Aorta (tissue), 5 donors: ENCODE data around the gene IL15RA. TPM values are rescaled to one million over a fixed set of nuclear protein-coding genes. Genes with fewer than 3 reads are reported as not detected.

Source experiments
- ATAC-seq: fragments of 200-7000 bp; cut with Tn5 transposase; one replicate; pipeline ENCODE4 v1.9.1; 2022; ENCODE audit warnings: moderate library complexity; ENCODE audit not compliant: low FRiP score
- DNase-seq, 2 donors: peaks; one replicate each; pipeline ENCODE4 v3.0.0-alpha.2; 2020
- H3K27ac ChIP-seq, 2 donors: one replicate each; pipeline ENCODE4 v1.5.1; 2013; ENCODE audit warnings: low read length in 2 of 2, mild to moderate bottlenecking in 2 of 2, moderate library complexity in 2 of 2, control low read depth in 1 of 2, inconsistent platforms in 1 of 2, low read depth in 1 of 2
- H3K27me3 ChIP-seq, 2 donors: one replicate each; pipeline ENCODE4 v1.6.1; 2013; ENCODE audit warnings: control low read depth in 1 of 2, low read length in 1 of 2, mild to moderate bottlenecking in 1 of 2, moderate library complexity in 1 of 2; ENCODE audit not compliant: insufficient read depth in 2 of 2, control insufficient read depth in 1 of 2
- H3K36me3 ChIP-seq, 2 donors: one replicate each; pipeline ENCODE4 v1.6.1; 2013; ENCODE audit warnings: control low read depth in 1 of 2, low read length in 1 of 2, mild to moderate bottlenecking in 1 of 2; ENCODE audit not compliant: insufficient read depth in 2 of 2, control insufficient read depth in 1 of 2
- H3K4me1 ChIP-seq, 2 donors: one replicate each; pipeline ENCODE4 v1.6.1; 2013; ENCODE audit warnings: low read length in 2 of 2, control low read depth in 1 of 2, mild to moderate bottlenecking in 1 of 2, moderate library complexity in 1 of 2; ENCODE audit not compliant: insufficient read depth in 2 of 2, control insufficient read depth in 1 of 2
- H3K4me3 ChIP-seq, 2 donors: one replicate each; pipeline ENCODE4 v1.5.1; 2013; ENCODE audit warnings: low read length in 2 of 2, control low read depth in 1 of 2, mild to moderate bottlenecking in 1 of 2
- H3K9me3 ChIP-seq: one replicate; pipeline ENCODE4 v1.6.1; 2013; ENCODE audit warnings: mild to moderate bottlenecking, low read length; ENCODE audit not compliant: control insufficient read depth
- WGBS, 2 donors: extraction: QIAGEN DNeasy Blood & Tissue Kit; methylation state at CpG; one replicate each; pipeline ENCODE4 v1.1.7; 2013; 5-methylcytosine and 5-hydroxymethylcytosine counted together
- intact Hi-C, 2 donors: fragments of 100-400 bp; cut with DNase I; formaldehyde crosslinking; loops; one replicate each; pipeline versions ENCODE4 v1.14.2 to v1.15.0; 2022
- polyA plus RNA-seq, 2 donors: library from polyadenylated mRNA; stranded (reverse); fragments of 200-250 nt; gene quantifications; one replicate each; pipeline ENCODE4 v1.2.3, GENCODE V29; 2013
- total RNA-seq, 2 donors: library from RNA; stranded (reverse); fragmentation: NEBNext Ultra II Directional; extraction: Animal tissue kit (Norgen Biotek cat#: 25700); gene quantifications; one replicate each; pipeline ENCODE4 v1.2.1, GENCODE V29; 2021
- donor health status: healthy with polysubstance abuse.
- donor health status: Bipolar disorder and iron deficiency.
- donor health status: DM: no; HTN: no; CAD: no.
- donor health status: DM: no; HTN: no; CAD: no.
- donor health status: DM: yes; HTN: yes; CAD: no.

Gene IL15RA
- total and polyA plus RNA-seq, 4 donors, result 6.0 to 23.9 (median 20.1) TPM

DNA sequence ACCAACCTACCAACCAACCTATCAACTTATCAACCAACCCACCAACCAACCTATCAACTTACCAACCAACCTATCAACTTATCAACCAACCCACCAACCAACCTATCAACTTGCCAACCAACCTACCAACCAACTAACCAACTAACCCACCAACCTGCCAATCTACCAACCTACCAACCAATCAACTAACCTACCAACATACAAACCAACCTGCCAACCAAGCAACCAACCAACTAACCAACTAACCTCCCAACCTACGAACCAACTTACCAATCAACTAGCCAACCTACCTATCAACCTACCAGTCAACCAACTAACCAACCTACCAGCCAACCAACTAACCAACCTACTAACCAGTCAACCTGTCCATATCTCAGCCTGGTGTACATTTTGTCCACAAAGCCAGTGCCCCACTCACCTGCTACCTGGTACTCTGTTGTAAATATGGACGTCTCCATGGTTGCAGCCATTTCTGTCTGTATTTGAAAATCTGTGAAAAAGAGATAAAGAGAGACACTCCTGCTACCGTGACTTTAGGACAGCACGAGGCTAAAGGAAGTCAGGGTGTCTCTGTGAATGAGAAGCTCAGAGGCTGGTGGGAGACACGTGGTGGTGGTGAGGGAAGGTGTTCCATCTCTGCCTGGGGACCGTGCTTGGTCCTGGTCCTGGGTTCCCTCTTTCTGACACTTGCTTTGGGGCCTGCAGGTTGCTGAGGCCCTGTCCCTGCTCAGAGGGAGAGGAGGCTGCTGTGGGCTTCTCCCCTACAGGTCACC is 41.9 kb upstream of the IL15RA start:
- Histone ChIP-seq H3K4me3 (no peak overlapping the region), H3K27ac (no peak overlapping the region)
- intact Hi-C loops, result loop anchor here in 1 of 2 donors (10.0 kb wide), 1 partner anchor 74 kb away; no protein-coding TSS in a partner anchor

GRCh38 chr10:6018422-6018821 is 41.1 kb upstream of the IL15RA start:
- Histone ChIP-seq H3K9me3 (no peaks in the 10 kb centered on the region), H3K4me3 (no peak overlapping the region), H3K27ac (no peak overlapping the region), H3K27me3 (no peaks in the 10 kb centered on the region), H3K4me1 (no peaks in the 10 kb centered on the region), H3K36me3 (no peaks in the 10 kb centered on the region)
- WGBS, 2 donors, result 71 to 77% methylated on average over 5 of the region's 5 CpGs
- ATAC-seq, result no peak
- no peak for DNase-seq
- intact Hi-C loops, result loop anchor here in 1 of 2 donors (10.0 kb wide), 1 partner anchor 74 kb away; no protein-coding TSS in a partner anchor

More for the DNA sequence above, 41.9 kb upstream of the IL15RA start:
- H3K9me3 ChIP-seq, result no peaks in the 10 kb centered on the region
- no peak for ATAC-seq
- no peak for DNase-seq
- no peaks in the 10 kb centered on the region for H3K27me3 ChIP-seq
- no peaks in the 10 kb centered on the region for H3K4me1 ChIP-seq
- no peaks in the 10 kb centered on the region for H3K36me3 ChIP-seq
- 94 to 96% methylated on average over 6 of the region's 6 CpGs for WGBS, 2 donors

GRCh38 chr10:6017781-6018354 is 40.5 kb upstream of the IL15RA start:
- ATAC-seq (no peak), DNase-seq (no peak)
- no peaks in the 10 kb centered on the region for H3K9me3 ChIP-seq
- no peak overlapping the region for H3K27ac ChIP-seq
- H3K36me3 ChIP-seq, result no peaks in the 10 kb centered on the region
- WGBS, 2 donors, result 90 to 92% methylated on average over 8 of the region's 8 CpGs
- H3K4me3 ChIP-seq, result no peak overlapping the region
- no peaks in the 10 kb centered on the region for H3K4me1 ChIP-seq
- no peaks in the 10 kb centered on the region for H3K27me3 ChIP-seq
- intact Hi-C loops, result loop anchor here in 1 of 2 donors (10.0 kb wide), 1 partner anchor 73 kb away; no protein-coding TSS in a partner anchor

DNA sequence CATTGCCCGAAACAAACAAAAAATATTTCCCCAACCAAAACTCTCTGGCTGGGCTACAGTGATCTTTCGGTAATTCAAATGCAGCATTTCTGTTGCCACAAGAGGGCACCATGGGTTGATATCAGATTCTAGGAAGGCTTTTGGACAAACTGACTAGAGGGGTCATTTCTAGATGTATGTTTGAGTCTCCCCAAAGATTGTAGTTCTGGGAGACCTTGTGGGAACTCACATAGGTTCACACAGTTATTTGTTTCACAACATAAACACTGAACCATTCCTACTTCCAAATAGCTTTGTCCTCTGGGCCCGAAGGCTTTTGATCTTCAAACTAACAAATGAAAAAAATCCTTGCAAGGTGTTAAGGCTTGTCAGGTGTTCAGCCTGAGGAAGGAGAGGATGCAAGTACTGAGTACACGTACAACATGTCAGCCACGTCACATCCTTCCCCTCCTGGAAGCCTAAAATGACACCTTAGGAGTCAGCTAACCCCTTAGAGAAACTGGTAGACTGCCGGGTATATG is 37.0 kb upstream of the IL15RA start:
- Histone ChIP-seq H3K4me3 (no peak overlapping the region), H3K27me3 (no peaks in the 10 kb centered on the region), H3K27ac (no peak overlapping the region), H3K4me1 (no peaks in the 10 kb centered on the region), H3K36me3 (no peaks in the 10 kb centered on the region), H3K9me3 (no peaks in the 10 kb centered on the region)
- ATAC-seq (peak; percentile 67), DNase-seq (peak in 1 of 2 donors; percentile 58)
- intact Hi-C loops, result loop anchor here in 1 of 2 donors (10.0 kb wide), 1 partner anchor 70 kb away; no protein-coding TSS in a partner anchor
- 48 to 49% methylated on average over 6 of the region's 6 CpGs for WGBS, 2 donors

GRCh38 chr10:6013413-6014192 is 36.3 kb upstream of the IL15RA start:
- no peak overlapping the region for H3K4me3 ChIP-seq
- 74 to 82% methylated on average over 17 of the region's 17 CpGs for WGBS, 2 donors
- DNase-seq (no peak), ATAC-seq (no peak)
- H3K4me1 ChIP-seq, result no peaks in the 10 kb centered on the region
- H3K36me3 ChIP-seq, result no peaks in the 10 kb centered on the region
- no peak overlapping the region for H3K27ac ChIP-seq
- intact Hi-C loops, result loop anchor here in 1 of 2 donors (10.0 kb wide), 1 partner anchor 69 kb away; no protein-coding TSS in a partner anchor
- no peaks in the 10 kb centered on the region for H3K27me3 ChIP-seq
- H3K9me3 ChIP-seq, result no peaks in the 10 kb centered on the region

- ATAC-seq (no peak), DNase-seq (no peak)
- Histone ChIP-seq H3K27me3 (no peaks in the 10 kb centered on the region), H3K36me3 (no peaks in the 10 kb centered on the region), H3K9me3 (no peaks in the 10 kb centered on the region), H3K4me3 (no peak overlapping the region), H3K27ac (no peak overlapping the region), H3K4me1 (no peaks in the 10 kb centered on the region)
- WGBS, 2 donors, result 87 to 88% methylated on average over 15 of the region's 15 CpGs
- intact Hi-C loops, result loop anchor here in 1 of 2 donors (10.0 kb wide), 1 partner anchor 68 kb away; no protein-coding TSS in a partner anchor
Measured at GRCh38 chr10:6012121-6012905, 35.0 kb upstream of the IL15RA start.

DNA sequence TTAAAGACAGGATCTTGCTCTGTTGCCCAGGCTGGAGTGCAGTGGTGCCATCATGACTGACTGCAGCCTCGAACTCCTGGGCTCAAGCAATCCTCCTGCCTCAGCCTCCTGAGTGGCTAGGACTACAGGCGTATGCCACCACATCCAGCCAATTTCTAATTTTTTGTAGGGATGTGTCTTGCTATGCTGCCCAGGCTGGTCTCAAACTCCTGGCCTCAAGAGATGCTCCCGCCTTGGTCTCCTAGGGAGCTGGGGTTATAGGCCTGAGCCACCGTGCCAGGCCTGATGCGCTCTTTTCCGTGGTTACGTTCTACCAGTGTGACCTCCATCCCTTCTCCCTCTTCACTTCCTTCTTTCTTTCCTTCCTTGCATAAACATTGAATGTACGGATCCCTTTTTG is 34.2 kb upstream of the IL15RA start:
- 93 to 96% methylated on average over 8 of the region's 8 CpGs for WGBS, 2 donors
- Histone ChIP-seq H3K4me1 (no peaks in the 10 kb centered on the region), H3K27me3 (no peaks in the 10 kb centered on the region), H3K4me3 (no peak overlapping the region), H3K27ac (no peak overlapping the region), H3K36me3 (no peaks in the 10 kb centered on the region), H3K9me3 (no peaks in the 10 kb centered on the region)
- ATAC-seq (no peak), DNase-seq (no peak)
- intact Hi-C loops, result loop anchor here in 1 of 2 donors (10.0 kb wide), 1 partner anchor 67 kb away; no protein-coding TSS in a partner anchor

DNA sequence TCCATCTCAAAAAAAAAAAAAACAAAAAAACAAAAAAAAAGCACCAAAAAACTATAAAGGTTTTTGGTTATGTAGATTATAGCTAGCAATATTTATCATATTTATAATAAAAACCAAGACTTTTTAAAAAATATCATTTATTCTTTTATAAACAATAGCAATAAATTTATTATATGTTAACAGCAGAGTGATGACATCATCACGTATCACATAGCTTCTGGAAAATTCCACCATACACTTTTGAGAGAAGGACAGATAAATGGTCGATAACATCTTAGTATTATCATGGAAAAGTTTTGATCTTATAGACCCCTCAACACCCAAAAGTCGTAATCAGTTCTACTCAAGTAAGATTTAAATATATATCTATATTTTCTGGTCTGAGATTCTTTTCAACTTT is 33.2 kb upstream of the IL15RA start:
- no peaks in the 10 kb centered on the region for H3K27me3 ChIP-seq
- H3K9me3 ChIP-seq, result no peaks in the 10 kb centered on the region
- no peaks in the 10 kb centered on the region for H3K36me3 ChIP-seq
- intact Hi-C loops, result loop anchor here in 1 of 2 donors (10.0 kb wide), 1 partner anchor 66 kb away; no protein-coding TSS in a partner anchor
- no peak for ATAC-seq
- H3K27ac ChIP-seq, result no peak overlapping the region
- no peak for DNase-seq
- no peak overlapping the region for H3K4me3 ChIP-seq
- H3K4me1 ChIP-seq, result no peaks in the 10 kb centered on the region
- 90 to 92% methylated on average over 3 of the region's 3 CpGs for WGBS, 2 donors
